A673 (cell line): ENCODE data around the gene TMEM232. TPM values are rescaled to one million over a fixed set of nuclear protein-coding genes. Genes with fewer than 3 reads are reported as not detected.

Experiments
- BruUV-seq: library from RNA; stranded (reverse); fragments of 400-500 nt; replicated peaks from 2 replicates; lab custom pipeline; 2021; lab: Mats Ljungman, UMichigan
- CTCF ChIA-PET: fragments of 300-600 bp; sonication (Branson Sonifier 250); formaldehyde crosslinking; loops from one replicate; lab custom pipeline; 2022; ENCODE audit warnings: antibody characterized with exemption; lab: Charles Lee
- POLR2A ChIA-PET: fragments of 300-600 bp; sonication (Branson Sonifier 250); formaldehyde crosslinking; loops from one replicate; lab custom pipeline; 2022; ENCODE audit warnings: antibody characterized with exemption; ENCODE audit not compliant: low non-redundant PET; lab: Charles Lee
- DNase-seq: peaks from one replicate; pipeline ENCODE4 v3.0.0-alpha.2; 2015; ENCODE audit warnings: low spot score
- H3K27ac ChIP-seq: fragments of 200-600 bp; sonication (generic); 2 replicates; pipeline ENCODE4 v1.5.1; 2016; ENCODE audit warnings: mixed run types, low read depth, mild to moderate bottlenecking, mixed read lengths, antibody characterized with exemption, low read length; ENCODE audit not compliant: poor library complexity, severe bottlenecking
- H3K27me3 ChIP-seq: fragments of 200-600 bp; sonication (generic); replicated peaks from 2 replicates; pipeline ENCODE4 v1.6.1; 2017; ENCODE audit warnings: mixed run types, low read depth, mild to moderate bottlenecking, mixed read lengths, antibody characterized with exemption, low read length; ENCODE audit not compliant: insufficient read depth, poor library complexity
- H3K36me3 ChIP-seq: fragments of 200-600 bp; sonication (generic); 2 replicates; pipeline ENCODE4 v1.6.1; 2016; ENCODE audit warnings: mixed run types, mild to moderate bottlenecking, mixed read lengths, antibody characterized with exemption, low read length; ENCODE audit not compliant: insufficient read depth, poor library complexity, severe bottlenecking
- H3K4me1 ChIP-seq: fragments of 200-600 bp; sonication (generic); 2 replicates; pipeline ENCODE4 v1.6.1; 2017; ENCODE audit warnings: mixed run types, mild to moderate bottlenecking, mixed read lengths, antibody characterized with exemption, low read length; ENCODE audit not compliant: insufficient read depth, poor library complexity, severe bottlenecking
- H3K4me3 ChIP-seq: fragments of 200-600 bp; sonication (generic); 2 replicates; pipeline ENCODE4 v1.5.1; 2016; ENCODE audit warnings: low read depth, mixed run types, mild to moderate bottlenecking, mixed read lengths, low read length; ENCODE audit not compliant: poor library complexity, severe bottlenecking
- H3K9me3 ChIP-seq: fragments of 200-600 bp; sonication (generic); 2 replicates; pipeline ENCODE4 v1.6.1; 2016; ENCODE audit warnings: mixed run types, low read depth, mild to moderate bottlenecking, mixed read lengths, antibody characterized with exemption, low read length; ENCODE audit not compliant: poor library complexity, severe bottlenecking
- CTCF ChIP-seq: fragments of 300-800, 200-600 bp; sonication (generic); conservative IDR thresholded peaks from 2 replicates; pipeline ENCODE4 v1.5.1; 2017; ENCODE audit warnings: low read depth, mild to moderate bottlenecking, antibody characterized with exemption, low read length, moderate library complexity, mixed read lengths
- EZH2 ChIP-seq: fragments of 200-600 bp; sonication (generic); IDR thresholded peaks from 2 replicates; pipeline ENCODE4 v1.6.1; 2017; ENCODE audit warnings: borderline replicate concordance, low read depth, mild to moderate bottlenecking, mixed read lengths, antibody characterized with exemption, low read length; ENCODE audit not compliant: poor library complexity, severe bottlenecking
- intact Hi-C: fragments of 100-400 bp; cut with micrococcal nuclease; formaldehyde crosslinking; loops from one replicate; pipeline ENCODE4 v1.10.0; 2022; ENCODE audit not compliant: unreplicated experiment
- total RNA-seq: library from RNA; stranded (reverse); gene quantifications from 2 replicates; pipeline ENCODE4 v1.2.3, GENCODE V29; 2021

Gene TMEM232
- total RNA-seq, 1 experiment from 2014 or later: 0.82 TPM

GRCh38 chr5:110768138-110768860 lies 41.8 kb upstream of the TMEM232 start:
- Histone ChIP-seq H3K36me3 (no peaks in the 10 kb centered on the region), H3K27me3 (no peaks in the 10 kb centered on the region), H3K27ac (no peak overlapping the region), H3K4me3 (no peak overlapping the region), H3K9me3 (no peaks in the 10 kb centered on the region), H3K4me1 (peaks cover 4% of the 10 kb centered on the region)
- no peak for DNase-seq
- intact Hi-C loops: no loop called here
- BruUV-seq: no TSS peak
- ChIA-PET POLR2A (interaction anchor here (0.5 kb wide), 1 partner anchor 324 kb away, joined by 3 read pairs; the partner anchor contains the start of gene WDR36), CTCF (no interaction called here)
- TF ChIP-seq EZH2 (no peak), CTCF (no peak)

- DNase-seq: no peak
- TF ChIP-seq EZH2: no peak
- TF ChIP-seq CTCF: no peak
- ChIA-PET CTCF (no interaction called here), POLR2A (no interaction called here)
- Histone ChIP-seq H3K36me3 (peaks cover 20% of the 10 kb centered on the region), H3K27ac (no peak overlapping the region), H3K9me3 (no peaks in the 10 kb centered on the region), H3K4me3 (no peak overlapping the region), H3K4me1 (no peaks in the 10 kb centered on the region), H3K27me3 (no peaks in the 10 kb centered on the region)
- no TSS peak for BruUV-seq
- intact Hi-C loops: no loop called here
These were observed 33.7 kb upstream of the TMEM232 start for GRCh38 chr5:110760158-110760557.

- no peaks in the 10 kb centered on the region for H3K27me3 ChIP-seq
- H3K27ac ChIP-seq: no peak overlapping the region
- intact Hi-C loops: loop anchor here (2.0 to 10.0 kb wide), 4 partner anchors 108 to 1390 kb away; partner anchors contain the start of gene WDR36
- TF ChIP-seq CTCF: peak; percentile 72
- TF ChIP-seq EZH2: no peak
- peak; percentile 59 for DNase-seq
- ChIA-PET CTCF (no interaction called here), POLR2A (interaction anchor here (0.6 kb wide), 1 partner anchor 15 kb away, joined by 5 read pairs; no protein-coding TSS in a partner anchor)
- no peak overlapping the region for H3K4me3 ChIP-seq
- no peaks in the 10 kb centered on the region for H3K9me3 ChIP-seq
- no TSS peak for BruUV-seq
- H3K4me1 ChIP-seq: no peaks in the 10 kb centered on the region
- H3K36me3 ChIP-seq: peaks cover 14% of the 10 kb centered on the region
These were observed 30.8 kb upstream of the TMEM232 start for GRCh38 chr5:110757118-110757729.
